ENCODE results near the gene RSRC2. TPM values are rescaled to one million over a fixed set of nuclear protein-coding genes. Genes with fewer than 3 reads are reported as not detected.

The RSRC2 gene
- total and polyA plus RNA-seq, 10 donors = 39.3 to 104 (median 81.8) TPM

DNA sequence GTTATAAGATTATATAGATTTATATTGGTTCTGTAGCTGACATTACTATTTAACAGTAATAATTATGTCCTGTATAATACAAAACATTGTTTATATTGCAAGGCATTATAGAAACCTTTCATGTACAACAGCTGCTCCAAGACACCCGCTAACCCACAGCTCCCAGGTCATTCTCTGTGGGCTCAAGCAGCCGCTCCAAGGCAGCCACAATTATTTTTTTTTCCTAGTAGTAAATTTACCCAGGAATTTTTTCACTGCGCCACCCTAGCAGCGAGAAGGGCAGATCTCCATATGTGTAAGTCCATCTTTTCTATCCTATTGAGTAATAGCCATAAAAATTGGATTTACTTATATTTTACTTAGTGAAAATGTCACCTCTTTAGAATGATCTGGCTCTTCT is 36.6 kb upstream of the RSRC2 start:
- no peak for DNase-seq
- no peak overlapping the region for H3K27ac ChIP-seq
- TF ChIP-seq CTCF (IDR thresholded peaks at IDR 0.05 in 8 of 11, conservative IDR thresholded peaks at IDR 0.05 in 3 of 11) = no peak
- TF ChIP-seq POLR2AphosphoS5 (IDR thresholded peaks at IDR 0.05) = no peak
- TF ChIP-seq POLR2A (IDR thresholded peaks at IDR 0.05) = no peak
- H3K4me3 ChIP-seq = no peak overlapping the region
- peaks cover 0 to 97% (median 12%) of the 10 kb centered on the region in 6 donors for H3K36me3 ChIP-seq
- H3K4me1 ChIP-seq = no peaks in the 10 kb centered on the region
- no peaks in the 10 kb centered on the region for H3K27me3 ChIP-seq (replicated peaks in 1 of 7)
- intact Hi-C loops (cut with DNase I; ENCODE audit: low total_unique reads) = no loop called here
- WGBS, 5 donors = 96 to 99% (median 97%) methylated on average over 4 of the region's 4 CpGs
- H3K9me3 ChIP-seq = no peaks in the 10 kb centered on the region

- DNase-seq = no peak
- Histone ChIP-seq H3K4me1 (no peaks in the 10 kb centered on the region), H3K9me3 (no peaks in the 10 kb centered on the region), H3K27me3 (replicated peaks in 1 of 7) (no peaks in the 10 kb centered on the region), H3K27ac (peak overlapping the region in 1 of 8 donors; percentile 18), H3K4me3 (no peak overlapping the region), H3K36me3 (peaks cover 0 to 98% (median 14%) of the 10 kb centered on the region in 6 donors)
- TF ChIP-seq CTCF (IDR thresholded peaks at IDR 0.05 in 8 of 11, conservative IDR thresholded peaks at IDR 0.05 in 3 of 11) (no peak), POLR2AphosphoS5 (IDR thresholded peaks at IDR 0.05) (no peak), POLR2A (IDR thresholded peaks at IDR 0.05) (no peak)
- WGBS, 5 donors = 82 to 96% (median 92%) methylated on average over 3 of the region's 3 CpGs
- intact Hi-C loops (cut with DNase I; ENCODE audit: low total_unique reads) = no loop called here
Observed at GRCh38 chr12:122560138-122560537, 33.4 kb upstream of the RSRC2 start.

- H3K9me3 ChIP-seq = no peaks in the 10 kb centered on the region
- peak overlapping the region in 1 of 8 donors; percentile 9 for H3K4me3 ChIP-seq
- intact Hi-C loops (cut with DNase I; ENCODE audit: low total_unique reads) = no loop called here
- DNase-seq = no peak
- H3K27me3 ChIP-seq (replicated peaks in 1 of 7) = no peaks in the 10 kb centered on the region
- H3K36me3 ChIP-seq = peaks cover 0 to 98% (median 14%) of the 10 kb centered on the region in 6 donors
- TF ChIP-seq POLR2AphosphoS5 (IDR thresholded peaks at IDR 0.05) (no peak), CTCF (IDR thresholded peaks at IDR 0.05 in 8 of 11, conservative IDR thresholded peaks at IDR 0.05 in 3 of 11) (no peak), POLR2A (IDR thresholded peaks at IDR 0.05) (no peak)
- peak overlapping the region in 1 of 8 donors; percentile 29 for H3K27ac ChIP-seq
- WGBS, 5 donors = 83 to 94% (median 90%) methylated on average over 16 of the region's 16 CpGs
- no peaks in the 10 kb centered on the region for H3K4me1 ChIP-seq
Observed at GRCh38 chr12:122558745-122559641, 32.3 kb upstream of the RSRC2 start.

DNA sequence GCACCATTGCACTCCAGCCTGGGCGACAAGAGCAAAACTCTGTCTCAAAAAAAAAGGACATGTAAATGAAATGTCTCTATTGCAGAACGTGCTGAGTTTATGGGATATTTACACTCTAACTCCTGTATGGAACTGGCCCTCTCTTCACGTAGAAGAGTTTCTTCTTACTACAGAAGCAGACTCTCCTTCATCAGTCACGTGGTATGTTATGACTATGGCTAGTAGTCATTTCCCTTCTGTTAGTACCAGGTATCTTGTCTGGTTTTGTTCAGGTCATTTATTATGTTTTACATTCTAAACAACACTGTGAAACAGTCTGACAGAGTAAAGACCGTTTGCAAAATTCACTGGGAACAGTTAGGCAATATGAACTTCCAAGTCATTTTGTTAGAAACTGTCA is 20.6 kb upstream of the RSRC2 start:
- H3K27me3 ChIP-seq (replicated peaks in 1 of 7) = no peaks in the 10 kb centered on the region
- peaks cover 2 to 99% (median 35%) of the 10 kb centered on the region in 6 donors for H3K36me3 ChIP-seq
- peaks cover 0 to 6% (median 0%) of the 10 kb centered on the region in 6 donors for H3K4me1 ChIP-seq
- no peaks in the 10 kb centered on the region for H3K9me3 ChIP-seq
- no peak overlapping the region for H3K27ac ChIP-seq
- WGBS, 5 donors = 84 to 95% (median 85%) methylated on average over 5 of the region's 5 CpGs
- intact Hi-C loops (cut with DNase I; ENCODE audit: low total_unique reads) = no loop called here
- TF ChIP-seq POLR2AphosphoS5 (IDR thresholded peaks at IDR 0.05) (no peak), POLR2A (IDR thresholded peaks at IDR 0.05) (no peak), CTCF (IDR thresholded peaks at IDR 0.05 in 8 of 11, conservative IDR thresholded peaks at IDR 0.05 in 3 of 11) (no peak)
- no peak overlapping the region for H3K4me3 ChIP-seq
- DNase-seq = no peak
